ENCODE data around the gene PCSK2.

DNA sequence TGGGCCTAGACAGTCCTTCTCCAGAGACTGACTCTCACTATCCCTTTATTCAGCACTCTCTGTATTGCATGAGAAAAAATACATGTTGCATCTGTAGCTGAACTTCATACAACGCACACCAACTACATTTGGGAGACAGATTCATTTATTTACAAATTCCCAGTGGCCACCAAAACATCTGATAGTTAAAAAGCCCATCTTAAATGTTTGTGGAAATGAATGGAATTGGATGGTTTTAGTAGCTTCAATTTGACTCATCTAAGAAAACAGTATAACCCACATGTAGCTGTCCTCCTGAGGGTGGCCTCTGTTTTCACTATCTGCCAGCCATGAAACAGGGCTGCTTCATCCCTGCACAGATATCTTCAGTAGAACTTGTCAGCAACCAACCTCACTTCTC is 116.3 kb downstream of the PCSK2 start:
- TF ChIP-seq, protein P1, sequence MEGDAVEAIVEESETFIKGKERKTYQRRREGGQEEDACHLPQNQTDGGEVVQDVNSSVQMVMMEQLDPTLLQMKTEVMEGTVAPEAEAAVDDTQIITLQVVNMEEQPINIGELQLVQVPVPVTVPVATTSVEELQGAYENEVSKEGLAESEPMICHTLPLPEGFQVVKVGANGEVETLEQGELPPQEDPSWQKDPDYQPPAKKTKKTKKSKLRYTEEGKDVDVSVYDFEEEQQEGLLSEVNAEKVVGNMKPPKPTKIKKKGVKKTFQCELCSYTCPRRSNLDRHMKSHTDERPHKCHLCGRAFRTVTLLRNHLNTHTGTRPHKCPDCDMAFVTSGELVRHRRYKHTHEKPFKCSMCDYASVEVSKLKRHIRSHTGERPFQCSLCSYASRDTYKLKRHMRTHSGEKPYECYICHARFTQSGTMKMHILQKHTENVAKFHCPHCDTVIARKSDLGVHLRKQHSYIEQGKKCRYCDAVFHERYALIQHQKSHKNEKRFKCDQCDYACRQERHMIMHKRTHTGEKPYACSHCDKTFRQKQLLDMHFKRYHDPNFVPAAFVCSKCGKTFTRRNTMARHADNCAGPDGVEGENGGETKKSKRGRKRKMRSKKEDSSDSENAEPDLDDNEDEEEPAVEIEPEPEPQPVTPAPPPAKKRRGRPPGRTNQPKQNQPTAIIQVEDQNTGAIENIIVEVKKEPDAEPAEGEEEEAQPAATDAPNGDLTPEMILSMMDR (conservative IDR thresholded peaks at IDR 0.05 in 1 of 2, IDR thresholded peaks at IDR 0.05 in 1 of 2; ENCODE audit: extremely low read depth in 1 of 2, insufficient read depth in 1 of 2, low read depth in 1 of 2, low read length in 2 of 2), result no peak
- TF ChIP-seq EZH2 (IDR thresholded peaks at IDR 0.05; ENCODE audit: borderline replicate concordance, low read length), result no peak
